Brain pericyte (primary cell): ENCODE measurements around the gene PRPSAP1.
"Not testable (repeated sequence)": the region's sequence is repeated elsewhere in the genome, so short reads cannot be mapped to it uniquely, and the experiment has no call there.

Experiments used
- DNase-seq: peaks from one replicate; pipeline ENCODE4 v3.0.0-alpha.2; 2012; ENCODE audit warnings: low read depth, low spot score

The PRPSAP1 gene

GRCh38 chr17:76360461-76360860 lies 6.7 kb upstream of the PRPSAP1 start:
- DNase-seq = no peak

DNA sequence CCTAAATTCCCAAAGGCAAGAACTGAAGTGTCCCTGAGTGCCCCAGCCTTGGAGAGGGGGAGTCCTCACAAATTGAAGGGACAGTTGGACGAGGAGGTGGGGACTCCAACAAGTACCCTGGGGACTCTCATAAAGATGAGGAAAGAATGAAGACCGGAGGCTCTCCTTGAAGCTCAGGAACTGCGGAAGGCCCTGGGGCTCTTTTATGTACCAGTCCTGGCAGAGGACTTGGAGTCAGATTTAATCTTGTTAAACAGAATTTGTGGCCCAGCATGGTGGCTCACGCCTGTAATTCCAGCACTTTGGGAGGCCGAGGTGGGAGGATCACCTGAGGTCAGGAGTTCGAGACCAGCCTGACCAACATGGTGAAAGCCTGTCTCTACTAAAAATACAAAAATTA lies 6.1 kb upstream of the PRPSAP1 start:
- DNase-seq = not testable (repeated sequence)

- no peak for DNase-seq
These were observed 5.7 kb upstream of the PRPSAP1 start for GRCh38 chr17:76359375-76359774.

- DNase-seq = no peak
These were observed 4.0 kb upstream of the PRPSAP1 start for GRCh38 chr17:76357597-76358158.

DNA sequence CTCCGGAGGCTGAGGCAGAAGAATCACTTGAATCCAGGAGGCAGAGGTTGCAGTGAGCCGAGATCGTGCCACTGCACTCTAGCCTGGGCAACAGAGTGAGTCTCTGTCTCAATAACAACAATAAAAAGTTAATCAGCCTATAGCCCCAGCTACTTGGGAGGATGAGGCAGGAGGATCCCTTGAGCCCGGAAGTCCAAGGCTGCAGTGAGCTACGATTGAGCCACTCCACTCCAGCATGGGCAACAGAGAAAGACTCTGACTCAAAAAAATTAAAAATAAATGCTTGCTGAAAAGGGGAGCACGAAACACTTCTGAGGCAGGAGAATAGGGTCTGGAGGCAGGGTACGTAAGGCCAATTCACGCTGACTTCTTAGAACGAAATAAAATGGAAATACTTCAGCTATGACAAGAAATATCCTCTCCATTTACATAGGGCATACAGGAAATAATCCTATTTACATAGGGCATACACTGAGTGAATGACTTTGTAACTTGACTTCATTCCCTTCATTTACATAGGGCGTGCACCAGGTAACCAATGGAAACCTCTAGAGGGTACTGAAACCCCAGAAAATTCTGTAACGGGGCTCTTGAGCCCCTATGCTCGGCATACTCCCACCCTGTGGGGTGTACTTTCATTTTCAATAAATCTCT lies 3.2 kb upstream of the PRPSAP1 start:
- DNase-seq = no peak

DNA sequence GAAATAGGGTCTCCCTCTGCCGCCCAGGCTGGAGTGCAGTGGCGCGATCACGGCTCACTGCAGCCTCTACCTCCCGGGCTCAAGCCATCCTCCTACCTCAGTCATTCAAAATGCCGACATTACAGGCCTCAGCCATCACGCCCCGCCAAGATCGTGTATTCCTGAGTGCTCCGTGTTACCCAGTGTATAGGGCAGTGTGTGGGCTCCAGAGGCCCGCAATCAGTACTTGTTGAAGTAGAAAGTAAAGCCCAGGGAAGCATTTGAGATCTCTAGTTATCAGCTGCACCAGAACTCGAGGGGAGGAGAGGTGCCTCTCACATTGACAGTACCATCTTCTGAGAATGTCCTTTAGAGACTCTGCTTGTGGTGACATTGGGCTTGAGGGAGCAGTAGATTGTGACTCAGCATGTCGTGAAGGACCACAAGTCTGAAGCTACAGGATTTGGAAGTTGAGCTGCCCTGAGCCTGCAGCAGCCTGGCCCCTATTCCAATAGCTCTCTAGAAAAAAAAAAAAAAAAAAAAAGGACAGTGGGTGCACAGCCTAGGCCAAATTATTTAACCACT lies 1.1 kb upstream of the PRPSAP1 start:
- no peak for DNase-seq

DNA sequence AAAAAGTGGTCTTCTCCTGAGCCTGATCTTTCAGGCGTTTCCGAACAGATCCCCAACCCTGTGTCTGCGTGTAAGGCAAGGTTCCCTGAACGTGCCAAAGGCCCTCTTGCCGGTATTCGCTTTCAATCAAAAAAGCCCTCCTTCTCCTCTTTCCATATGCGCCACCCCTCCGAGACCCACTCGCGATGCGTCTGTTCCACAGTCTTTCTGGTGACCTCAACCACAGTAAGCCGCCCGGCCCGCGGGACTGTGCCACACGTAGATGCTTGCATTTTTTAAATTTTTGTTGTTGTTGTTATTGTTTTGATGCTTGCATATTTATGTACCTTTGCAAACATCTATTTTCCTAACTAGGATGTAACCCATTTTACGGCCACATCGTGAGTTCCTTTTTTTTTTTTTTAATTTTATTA lies 607 bp upstream of the PRPSAP1 start:
- DNase-seq = no peak

GRCh38 chr17:76353004-76353598 lies 615 bp downstream of the PRPSAP1 start:
- no peak for DNase-seq

DNA sequence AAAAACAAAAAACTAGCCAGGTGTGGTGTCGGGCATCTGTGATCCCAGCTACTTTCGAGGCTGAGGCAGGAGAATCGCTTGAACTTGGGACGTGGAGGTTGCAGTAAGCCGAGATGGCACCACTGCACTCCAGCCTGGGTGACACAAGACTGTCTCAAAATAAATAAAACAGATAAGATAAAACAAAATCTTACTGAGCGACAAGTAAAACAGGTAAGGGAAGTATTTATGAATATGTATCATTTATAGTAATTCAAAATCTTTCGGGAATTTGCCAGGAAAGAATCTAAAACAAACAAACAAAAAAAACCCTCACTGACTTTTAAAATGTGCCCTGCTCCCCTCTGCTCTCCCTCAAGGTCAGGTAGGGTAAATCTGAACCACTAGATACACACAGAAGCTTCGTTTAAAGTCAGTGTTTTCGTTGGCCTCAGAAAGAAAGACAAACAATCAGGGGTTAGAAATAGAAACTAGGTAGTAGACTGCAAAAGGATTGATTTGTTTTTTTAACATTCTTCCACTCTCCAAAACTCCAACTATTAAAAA lies 2.1 kb downstream of the PRPSAP1 start:
- DNase-seq = no peak

DNA sequence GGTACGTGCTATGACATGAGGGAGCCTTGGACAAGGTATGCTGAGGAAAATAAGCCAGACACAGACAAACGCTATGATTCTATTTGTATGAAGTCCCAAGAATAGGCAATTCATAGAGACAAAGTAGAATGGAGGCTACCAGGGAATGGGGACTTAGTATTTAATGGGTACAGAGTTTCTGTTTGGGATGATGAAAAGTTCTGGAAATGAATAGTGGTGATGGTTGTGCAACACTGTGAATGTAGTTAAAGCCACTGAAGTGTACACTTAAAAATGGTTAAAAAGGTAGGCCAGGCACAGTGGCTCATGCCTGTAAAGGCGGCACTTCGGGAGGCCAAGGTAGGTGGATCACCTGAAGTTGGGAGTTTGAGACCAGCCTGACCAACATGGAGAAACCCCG lies 3.3 kb downstream of the PRPSAP1 start:
- no peak for DNase-seq

DNA sequence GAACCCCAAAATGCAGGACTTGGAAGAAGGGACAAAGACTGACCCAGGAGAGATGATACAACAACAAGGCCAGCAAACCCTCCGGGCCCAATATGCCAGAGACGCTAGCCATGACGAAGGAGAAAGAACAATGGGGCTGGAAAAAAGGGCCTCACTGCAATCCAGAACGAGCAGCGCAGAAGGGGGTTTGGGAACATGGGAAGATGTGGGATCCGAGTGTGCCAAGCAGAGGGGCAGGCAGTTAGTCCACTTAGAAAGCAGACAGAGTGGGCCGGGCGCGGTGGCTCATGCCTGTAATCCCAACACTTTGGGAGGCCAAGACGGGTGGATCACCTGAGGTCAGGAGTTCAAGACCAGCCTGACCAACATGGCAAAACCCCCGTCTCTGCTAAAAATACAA lies 6.8 kb downstream of the PRPSAP1 start:
- DNase-seq = not testable (repeated sequence)

DNA sequence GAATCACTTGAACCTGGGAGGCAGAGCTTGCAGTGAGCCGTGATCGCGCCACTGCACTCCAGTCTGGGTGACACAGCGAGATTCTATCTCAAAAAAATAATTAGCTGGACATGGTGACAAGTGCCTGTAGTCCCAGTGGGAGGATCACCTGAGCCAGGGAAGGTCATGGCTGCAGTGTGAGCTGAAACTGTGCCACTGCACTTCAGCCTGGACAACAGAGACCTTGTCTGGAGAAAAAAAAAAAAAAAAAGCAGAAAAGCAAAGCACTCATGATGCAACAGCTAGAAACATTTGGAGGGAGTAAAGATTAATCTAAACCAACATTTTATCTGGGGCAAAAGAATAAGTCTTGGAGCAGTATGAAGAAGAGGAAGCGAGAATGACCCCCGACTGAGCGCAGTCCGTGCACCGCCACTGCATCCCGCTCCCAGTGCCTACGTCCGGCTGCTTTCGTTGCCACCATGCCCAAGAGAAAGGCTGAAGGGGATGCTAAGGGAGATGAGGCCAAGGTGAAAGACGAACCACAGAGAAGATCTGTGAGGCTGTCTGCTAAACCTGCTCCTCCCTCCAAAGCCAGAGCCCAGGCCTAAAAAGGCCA lies 8.2 kb downstream of the PRPSAP1 start:
- DNase-seq = no peak

- DNase-seq = no peak
These were observed 10.6 kb downstream of the PRPSAP1 start for GRCh38 chr17:76343106-76343505.

DNA sequence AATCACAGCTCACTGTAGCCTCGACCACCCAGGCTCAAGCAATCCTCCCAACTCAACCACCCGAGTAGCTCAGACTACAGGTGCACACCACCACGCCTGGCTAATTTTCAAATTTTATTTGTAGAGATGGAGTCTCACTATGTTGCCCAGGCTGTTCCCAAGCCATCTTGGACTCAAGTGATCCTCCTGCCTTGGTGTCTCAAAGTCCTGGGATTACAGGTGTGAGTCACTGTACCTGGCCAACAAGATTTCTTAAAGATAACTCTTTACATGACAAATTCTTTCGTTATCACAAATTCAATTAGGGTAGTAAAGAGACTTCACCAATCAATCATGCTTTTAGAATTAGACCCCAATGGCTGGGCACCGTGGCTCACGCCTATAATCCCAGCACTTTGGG lies 12.4 kb downstream of the PRPSAP1 start:
- DNase-seq = no peak

DNA sequence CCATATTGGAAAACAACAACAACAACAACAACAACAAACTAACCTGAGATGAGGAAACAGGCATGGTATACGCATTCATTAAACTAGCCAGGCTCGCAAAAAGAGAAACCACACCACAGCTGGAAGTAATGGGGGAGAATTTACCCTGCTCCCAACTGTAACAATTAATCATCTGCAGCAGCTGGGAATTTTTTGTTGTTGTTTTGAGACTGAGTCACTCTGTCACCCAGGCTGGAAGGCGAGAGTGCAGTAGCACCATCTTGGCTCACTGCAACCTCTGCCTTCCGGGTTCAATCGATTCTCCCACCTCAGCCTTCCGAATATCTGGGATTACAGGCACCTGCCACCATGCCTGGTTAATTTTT lies 16.3 kb downstream of the PRPSAP1 start:
- DNase-seq = no peak

GRCh38 chr17:76336756-76337412 lies 16.8 kb downstream of the PRPSAP1 start:
- DNase-seq = no peak

- DNase-seq = no peak
These were observed 17.9 kb downstream of the PRPSAP1 start for GRCh38 chr17:76335716-76336381.

DNA sequence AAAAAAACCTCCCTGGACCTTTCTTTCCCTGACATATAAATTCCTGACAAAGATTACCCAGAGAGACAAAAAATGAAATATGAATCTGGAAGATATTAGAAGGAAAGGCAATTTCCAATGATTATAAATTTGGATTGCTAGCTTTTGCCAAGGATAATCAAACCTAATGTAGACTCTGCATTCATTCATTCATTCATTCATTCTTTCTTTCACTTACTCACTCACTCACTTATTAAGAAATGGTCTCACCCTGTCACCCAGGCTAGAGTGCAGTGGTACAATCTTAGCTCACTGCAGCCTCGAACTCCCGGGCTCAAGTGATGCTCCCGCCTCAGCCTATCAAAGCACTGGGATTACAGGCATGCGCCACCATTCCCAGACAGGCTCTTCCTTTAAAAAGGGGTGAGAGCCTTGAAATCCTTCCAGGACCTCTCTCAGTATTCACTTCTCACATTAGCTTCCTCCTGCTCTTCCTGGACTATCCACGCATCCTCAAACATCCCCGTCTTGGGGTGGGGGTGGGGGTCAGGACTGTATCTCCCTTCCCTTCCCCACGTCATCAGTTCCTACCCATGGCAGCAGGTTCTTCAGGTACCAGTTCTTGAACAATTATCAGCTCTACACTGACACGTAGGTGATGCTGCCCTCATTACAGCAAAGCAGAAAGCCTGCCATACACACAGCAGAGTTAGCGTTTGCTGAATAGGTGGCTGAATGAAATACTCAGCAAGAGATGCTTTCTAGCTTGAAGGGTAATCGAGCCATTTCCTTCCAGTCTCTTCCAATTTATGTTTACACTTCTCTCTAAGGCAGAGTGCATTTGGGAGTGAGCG lies 19.8 kb downstream of the PRPSAP1 start:
- no peak for DNase-seq

GRCh38 chr17:76331083-76331482 lies 22.6 kb downstream of the PRPSAP1 start:
- DNase-seq = no peak

GRCh38 chr17:76329664-76330063 lies 24.1 kb downstream of the PRPSAP1 start:
- DNase-seq = no peak
